Measurements from ENCODE around the gene MXRA7.

- TF ChIP-seq REST (IDR thresholded peaks at IDR 0.05; ENCODE audit: low read depth, low read length) (no peak), CTCF (IDR thresholded peaks at IDR 0.05) (no peak), POLR2AphosphoS5 (IDR thresholded peaks at IDR 0.05; ENCODE audit: low read depth, low read length) (no peak), TAF1 (IDR thresholded peaks at IDR 0.05; ENCODE audit: borderline replicate concordance, low read depth, low read length) (no peak), PBX3 (IDR thresholded peaks at IDR 0.05) (no peak), NFIC (IDR thresholded peaks at IDR 0.05; ENCODE audit: borderline replicate concordance) (no peak), USF2 (IDR thresholded peaks at IDR 0.05; ENCODE audit: borderline replicate concordance, low read depth, low read length) (no peak), JUND (IDR thresholded peaks at IDR 0.05) (no peak), SMC3 (IDR thresholded peaks at IDR 0.05; ENCODE audit: low read depth, low read length) (no peak), EZH2phosphoT487 (IDR thresholded peaks at IDR 0.05; ENCODE audit: borderline replicate concordance, low read depth) (no peak), TCF12 (IDR thresholded peaks at IDR 0.05) (no peak)
Observed at GRCh38 chr17:76638263-76638662, 72.5 kb downstream of the MXRA7 start.

Measured in SK-N-SH (cell line).